Coronary artery (tissue), 2 donors: ENCODE measurements around the gene TMEM125.

Experiments used
- DNase-seq: peaks from one replicate; pipeline ENCODE4 v3.0.0-alpha.2; 2017; ENCODE audit warnings: low spot score
- H3K27ac ChIP-seq, 2 donors: fragments of 200-600 bp; sonication (generic); one replicate each; pipeline ENCODE4 v1.5.1; 2016 to 2019
- H3K4me3 ChIP-seq: fragments of 200-600 bp; sonication (generic); 2 replicates; pipeline ENCODE4 v1.5.1; 2016; ENCODE audit warnings: mild to moderate bottlenecking, moderate library complexity
- CTCF ChIP-seq: fragments of 200-600 bp; sonication (generic); IDR thresholded peaks from one replicate; pipeline ENCODE4 v1.5.1; 2019; ENCODE audit warnings: antibody characterized with exemption

TMEM125 gene

DNA sequence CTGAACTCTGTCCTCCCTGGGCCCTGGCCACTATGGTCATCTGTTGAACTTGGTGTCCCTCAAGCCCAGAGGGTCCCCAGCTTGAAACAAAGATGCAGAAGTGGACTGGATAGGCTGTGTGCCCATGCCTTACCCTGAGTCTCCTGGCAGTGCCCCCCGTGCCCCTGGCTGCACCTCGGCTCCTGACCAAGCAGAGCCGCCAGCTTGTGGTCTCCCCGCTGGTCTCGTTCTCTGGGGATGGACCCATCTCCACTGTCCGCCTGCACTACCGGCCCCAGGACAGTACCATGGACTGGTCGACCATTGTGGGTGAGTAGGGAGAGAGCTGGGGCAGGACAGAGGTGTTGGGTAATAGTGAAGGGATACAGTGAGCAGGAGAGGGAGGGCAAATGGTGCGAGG is 41.7 kb downstream of the TMEM125 start:
- no peak for TF ChIP-seq CTCF
- no peak overlapping the region for H3K27ac ChIP-seq
- H3K4me3 ChIP-seq, result no peak overlapping the region
- DNase-seq, result no peak

DNA sequence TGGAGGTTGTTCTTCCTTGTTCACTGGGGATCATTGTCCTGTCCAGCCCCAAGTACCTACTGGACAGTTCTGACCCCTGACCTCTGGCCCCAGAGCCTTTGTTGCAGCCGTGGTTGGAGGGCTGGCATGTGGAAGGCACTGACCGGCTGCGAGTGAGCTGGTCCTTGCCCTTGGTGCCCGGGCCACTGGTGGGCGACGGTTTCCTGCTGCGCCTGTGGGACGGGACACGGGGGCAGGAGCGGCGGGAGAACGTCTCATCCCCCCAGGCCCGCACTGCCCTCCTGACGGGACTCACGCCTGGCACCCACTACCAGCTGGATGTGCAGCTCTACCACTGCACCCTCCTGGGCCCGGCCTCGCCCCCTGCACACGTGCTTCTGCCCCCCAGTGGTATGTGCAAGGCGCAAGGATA is 42.4 kb downstream of the TMEM125 start:
- Histone ChIP-seq H3K27ac (no peak overlapping the region), H3K4me3 (no peak overlapping the region)
- no peak for DNase-seq
- no peak for TF ChIP-seq CTCF

GRCh38 chr1:43312663-43313515 is 43.1 kb downstream of the TMEM125 start:
- no peak overlapping the region for H3K4me3 ChIP-seq
- TF ChIP-seq CTCF, result no peak
- H3K27ac ChIP-seq, result no peak overlapping the region
- no peak for DNase-seq

DNA sequence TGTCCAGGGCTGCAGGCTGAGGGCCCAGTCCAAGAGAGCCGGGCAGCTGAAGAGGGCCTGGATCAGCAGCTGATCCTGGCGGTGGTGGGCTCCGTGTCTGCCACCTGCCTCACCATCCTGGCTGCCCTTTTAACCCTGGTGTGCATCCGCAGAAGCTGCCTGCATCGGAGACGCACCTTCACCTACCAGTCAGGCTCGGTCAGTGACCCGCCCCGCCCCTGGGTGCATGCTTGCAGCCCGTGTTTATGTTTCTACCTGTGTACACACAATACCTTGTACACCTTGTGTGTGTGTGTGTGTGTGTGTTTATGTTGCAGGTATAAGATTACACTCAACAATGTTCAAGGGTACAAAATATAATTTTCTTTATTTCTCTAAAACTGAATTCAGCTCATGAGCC is 44.0 kb downstream of the TMEM125 start:
- no peak for TF ChIP-seq CTCF
- H3K4me3 ChIP-seq, result no peak overlapping the region
- no peak for DNase-seq
- no peak overlapping the region for H3K27ac ChIP-seq

- Histone ChIP-seq H3K27ac (no peak overlapping the region), H3K4me3 (no peak overlapping the region)
- DNase-seq, result no peak
- no peak for TF ChIP-seq CTCF
These were observed 44.5 kb downstream of the TMEM125 start for GRCh38 chr1:43314233-43314632.

DNA sequence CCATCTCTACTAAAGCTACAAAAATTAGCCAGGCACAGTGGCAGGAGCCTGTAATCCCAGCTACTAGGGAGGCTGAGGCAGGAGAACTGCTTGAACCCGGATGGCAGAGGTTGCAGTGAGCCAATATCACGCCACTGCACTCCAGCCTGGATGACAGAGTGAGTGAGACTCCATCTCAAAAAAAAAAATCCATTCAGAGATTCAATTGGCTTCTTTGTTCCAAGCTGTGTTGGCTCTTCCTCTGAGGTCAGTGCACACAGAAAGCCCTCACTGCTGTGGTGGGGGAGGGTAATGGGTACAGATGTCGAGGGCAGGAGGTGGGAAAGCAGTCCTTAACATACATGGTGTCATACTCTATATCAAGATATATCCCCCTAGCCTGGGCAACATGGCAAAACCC is 45.7 kb downstream of the TMEM125 start:
- no peak for DNase-seq
- TF ChIP-seq CTCF, result no peak
- Histone ChIP-seq H3K27ac (no peak overlapping the region), H3K4me3 (no peak overlapping the region)
